Spleen (tissue), 11 donors: ENCODE results near the gene DSCAML1. TPM values are rescaled to one million over a fixed set of nuclear protein-coding genes. Genes with fewer than 3 reads are reported as not detected.
A peak's percentile ranks its signal among the peaks of the same experiment; 100 is the strongest.

Experiments used
- DNase-seq: peaks from one replicate; pipeline ENCODE4 v3.0.0-alpha.2; 2020
- H3K27ac ChIP-seq, 8 donors: fragments of 200-600 bp; sonication (generic) in 7 of 8; 1 replicate in 4 of 8; 2 replicates in 4 of 8; pipeline versions ENCODE4 v1.5.0 to v1.8.0; 2016 to 2021; ENCODE audit warnings: inconsistent platforms in 4 of 8, mild to moderate bottlenecking in 4 of 8, moderate library complexity in 1 of 8
- H3K27me3 ChIP-seq, 7 donors: fragments of 200-600 bp; sonication (generic) in 6 of 7; replicated peaks in 1 of 7; 1 replicate in 4 of 7; 2 replicates in 3 of 7; pipeline versions ENCODE4 v1.5.0 to v1.8.0; 2016 to 2021; ENCODE audit warnings: inconsistent platforms in 3 of 7, mild to moderate bottlenecking in 1 of 7
- H3K36me3 ChIP-seq, 6 donors: fragments of 200-600 bp; sonication (generic) in 5 of 6; 1 replicate in 4 of 6; 2 replicates in 2 of 6; pipeline versions ENCODE4 v1.5.0 to v1.8.0; 2016 to 2021; ENCODE audit warnings: inconsistent platforms in 2 of 6
- H3K4me1 ChIP-seq, 6 donors: fragments of 200-600 bp; sonication (generic) in 5 of 6; 1 replicate in 3 of 6; 2 replicates in 3 of 6; pipeline versions ENCODE4 v1.5.0 to v1.8.0; 2016 to 2021; ENCODE audit warnings: inconsistent platforms in 3 of 6
- H3K4me3 ChIP-seq, 8 donors: fragments of 200-600 bp; sonication (generic) in 7 of 8; 1 replicate in 4 of 8; 2 replicates in 4 of 8; pipeline versions ENCODE4 v1.5.0 to v1.8.0; 2016 to 2021; ENCODE audit warnings: inconsistent platforms in 4 of 8, mild to moderate bottlenecking in 4 of 8, moderate library complexity in 2 of 8
- H3K9me3 ChIP-seq, 8 donors: fragments of 200-600 bp; sonication (generic) in 7 of 8; 1 replicate in 4 of 8; 2 replicates in 4 of 8; pipeline versions ENCODE4 v1.5.0 to v1.8.0; 2016 to 2021; ENCODE audit warnings: inconsistent platforms in 4 of 8
- CTCF ChIP-seq, 11 experiments: fragments of 200-600 bp in 7 of 11; fragments of 450-650 bp in 4 of 11; sonication (generic) in 4 of 11; IDR thresholded peaks in 8 of 11; conservative IDR thresholded peaks in 3 of 11; 1 replicate in 7 of 11; 2 replicates in 4 of 11; pipeline versions ENCODE4 v1.4.0 to v1.8.0; 2016 to 2021; ENCODE audit warnings: antibody characterized with exemption in 11 of 11, inconsistent platforms in 4 of 11, mild to moderate bottlenecking in 1 of 11
- POLR2A ChIP-seq, 3 donors: fragments of 450-650 bp; IDR thresholded peaks; one replicate each; pipeline ENCODE4 v1.5.1; 2017; ENCODE audit warnings: antibody characterized with exemption in 3 of 3, mild to moderate bottlenecking in 1 of 3
- POLR2AphosphoS5 ChIP-seq, 3 donors: sonication (generic); formaldehyde crosslinking; IDR thresholded peaks; one replicate each; pipeline ENCODE4 v1.5.1; 2017; ENCODE audit warnings: antibody characterized with exemption in 3 of 3
- WGBS, 5 donors: extraction: QIAGEN DNeasy Blood & Tissue Kit in 3 of 5; methylation state at CpG; one replicate each; pipeline versions ENCODE4 v1.1.5 to v1.1.7; 2013 to 2018; 5-methylcytosine and 5-hydroxymethylcytosine counted together
- intact Hi-C: fragments of 100-400 bp; cut with DNase I; formaldehyde crosslinking; loops from one replicate; pipeline ENCODE4 v1.15.0; 2023; ENCODE audit warnings: low total_unique reads
- polyA plus RNA-seq, 3 donors: library from polyadenylated mRNA; stranded (reverse); fragments of 200-250 nt; gene quantifications; one replicate each; pipeline ENCODE4 v1.2.1, GENCODE V29; 2013
- total RNA-seq, 7 donors: library from RNA; depleted of rRNA in 3 of 7; stranded (reverse); fragments of >200 nt in 3 of 7; fragmentation: NEBNext Ultra II Directional in 4 of 7; extraction: Animal tissue kit (Norgen Biotek cat#: 25700) in 4 of 7; gene quantifications; one replicate each; pipeline versions ENCODE4 v1.1.0 to v1.2.1, GENCODE V29; 2016 to 2021
- donor health status: healthy with polysubstance abuse.
- donor health status: DM: no; HTN: no; CAD: no; lungs with moderate emphysema.
- donor health status: DM: no; HTN: no; CAD: no.
- donor health status: Bipolar disorder and iron deficiency.
- donor health status: healthy.
- donor health status: DM: no; HTN: no; CAD: no.
- donor health status: DM: yes; HTN: yes; CAD: no.

DSCAML1 gene
- total and polyA plus RNA-seq, 10 donors = 0.07 to 10.7 (median 2.3) TPM

- intact Hi-C loops = no loop called here
- H3K36me3 ChIP-seq = no peaks in the 10 kb centered on the region
- H3K4me1 ChIP-seq = peaks cover 0 to 10% (median 0%) of the 10 kb centered on the region in 6 donors
- DNase-seq = no peak
- no peak overlapping the region for H3K4me3 ChIP-seq
- 94 to 99% (median 97%) methylated on average over 13 of the region's 13 CpGs for WGBS, 5 donors
- peaks cover 0 to 14% (median 0%) of the 10 kb centered on the region in 7 donors for H3K27me3 ChIP-seq
- no peaks in the 10 kb centered on the region for H3K9me3 ChIP-seq
- no peak for TF ChIP-seq CTCF (IDR thresholded peaks at IDR 0.05 in 8 of 11, conservative IDR thresholded peaks at IDR 0.05 in 3 of 11)
- no peak for TF ChIP-seq POLR2A (IDR thresholded peaks at IDR 0.05)
- no peak for TF ChIP-seq POLR2AphosphoS5 (IDR thresholded peaks at IDR 0.05)
- H3K27ac ChIP-seq = no peak overlapping the region
Measured at GRCh38 chr11:117486059-117486458, 311.0 kb downstream of the DSCAML1 start.

DNA sequence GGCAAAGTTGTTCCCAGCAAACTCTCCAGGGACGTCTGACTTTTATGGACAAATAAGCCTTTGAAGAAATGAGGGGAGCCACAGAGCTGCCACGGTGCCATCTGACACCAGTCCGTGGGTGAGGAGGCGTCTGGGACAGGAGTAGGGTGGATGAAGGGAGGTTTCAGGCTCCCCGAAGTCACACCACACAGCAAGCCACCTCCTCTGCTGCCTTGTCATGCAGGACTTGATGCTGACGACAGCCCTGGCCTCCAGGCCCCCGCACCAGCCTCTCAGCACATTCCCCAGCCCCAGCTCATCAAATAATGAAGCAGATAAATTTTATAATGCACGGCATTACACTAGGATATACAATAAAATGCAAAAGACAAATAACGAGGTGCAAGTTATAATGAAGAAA is 312.9 kb downstream of the DSCAML1 start:
- TF ChIP-seq POLR2A (IDR thresholded peaks at IDR 0.05) (no peak), POLR2AphosphoS5 (IDR thresholded peaks at IDR 0.05) (no peak), CTCF (IDR thresholded peaks at IDR 0.05 in 8 of 11, conservative IDR thresholded peaks at IDR 0.05 in 3 of 11) (no peak)
- Histone ChIP-seq H3K4me3 (no peak overlapping the region), H3K36me3 (no peaks in the 10 kb centered on the region), H3K4me1 (no peaks in the 10 kb centered on the region), H3K9me3 (no peaks in the 10 kb centered on the region), H3K27me3 (peaks cover 0 to 4% (median 0%) of the 10 kb centered on the region in 7 donors), H3K27ac (no peak overlapping the region)
- DNase-seq = no peak
- 74 to 82% (median 75%) methylated on average over 9 of the region's 9 CpGs for WGBS, 5 donors
- intact Hi-C loops = no loop called here

DNA sequence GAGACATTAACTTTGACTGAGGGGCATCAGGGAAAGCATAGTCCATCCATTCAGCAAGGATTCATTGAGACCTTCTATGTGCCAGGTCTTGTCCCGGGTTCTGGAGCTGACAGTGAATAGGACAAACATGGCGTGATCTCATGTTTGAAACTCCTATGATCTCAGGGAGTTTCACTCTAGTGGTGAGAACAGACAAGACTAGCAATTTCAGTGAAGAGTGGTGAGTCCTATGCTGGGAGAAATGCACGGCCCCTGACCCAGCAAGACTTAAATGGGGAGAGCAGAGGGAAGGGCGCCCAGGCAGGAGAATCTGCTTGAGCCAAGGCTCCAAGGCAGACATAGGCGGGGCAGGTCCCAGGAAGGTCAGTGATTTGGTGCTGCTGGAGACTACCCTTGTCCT is 313.6 kb downstream of the DSCAML1 start:
- H3K4me3 ChIP-seq = no peak overlapping the region
- H3K27me3 ChIP-seq = peaks cover 0 to 4% (median 0%) of the 10 kb centered on the region in 7 donors
- no peaks in the 10 kb centered on the region for H3K9me3 ChIP-seq
- no peaks in the 10 kb centered on the region for H3K4me1 ChIP-seq
- H3K36me3 ChIP-seq = no peaks in the 10 kb centered on the region
- 88 to 96% (median 91%) methylated on average over 5 of the region's 5 CpGs for WGBS, 5 donors
- DNase-seq = no peak
- H3K27ac ChIP-seq = no peak overlapping the region
- TF ChIP-seq POLR2AphosphoS5 (IDR thresholded peaks at IDR 0.05) = no peak
- no peak for TF ChIP-seq CTCF (IDR thresholded peaks at IDR 0.05 in 8 of 11, conservative IDR thresholded peaks at IDR 0.05 in 3 of 11)
- no peak for TF ChIP-seq POLR2A (IDR thresholded peaks at IDR 0.05)
- intact Hi-C loops = no loop called here

DNA sequence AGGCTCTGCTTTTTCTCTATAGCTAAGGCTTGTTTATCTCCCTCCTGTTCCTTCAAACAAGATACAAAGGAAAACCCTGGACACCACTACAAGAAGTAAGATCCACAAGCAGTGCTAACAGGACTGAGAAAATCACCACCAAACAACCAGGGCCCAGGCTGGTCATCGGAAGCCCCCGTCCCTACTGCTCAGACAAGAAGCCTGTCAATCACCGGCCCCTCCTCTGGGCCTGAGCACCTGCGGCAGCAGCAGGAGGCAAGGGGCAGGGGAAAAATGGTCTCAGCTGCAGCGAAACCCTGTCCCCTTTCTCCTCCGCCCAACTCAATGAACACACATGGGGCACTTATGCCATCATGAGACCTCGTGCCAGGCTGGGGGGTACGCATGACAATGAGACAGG is 314.1 kb downstream of the DSCAML1 start:
- Histone ChIP-seq H3K9me3 (no peaks in the 10 kb centered on the region), H3K27me3 (peaks cover 0 to 4% (median 0%) of the 10 kb centered on the region in 7 donors), H3K36me3 (no peaks in the 10 kb centered on the region), H3K27ac (no peak overlapping the region), H3K4me1 (no peaks in the 10 kb centered on the region), H3K4me3 (no peak overlapping the region)
- 83 to 95% (median 86%) methylated on average over 8 of the region's 8 CpGs for WGBS, 5 donors
- DNase-seq = peak; percentile 47
- intact Hi-C loops = no loop called here
- no peak for TF ChIP-seq CTCF (IDR thresholded peaks at IDR 0.05 in 8 of 11, conservative IDR thresholded peaks at IDR 0.05 in 3 of 11)
- no peak for TF ChIP-seq POLR2AphosphoS5 (IDR thresholded peaks at IDR 0.05)
- TF ChIP-seq POLR2A (IDR thresholded peaks at IDR 0.05) = no peak
